Aorta (tissue), 5 donors: ENCODE results near the gene BNC2. TPM values are rescaled to one million over a fixed set of nuclear protein-coding genes. Genes with fewer than 3 reads are reported as not detected.

Source experiments
- ATAC-seq: fragments of 200-7000 bp; cut with Tn5 transposase; one replicate; pipeline ENCODE4 v1.9.1; 2022; ENCODE audit warnings: moderate library complexity; ENCODE audit not compliant: low FRiP score
- DNase-seq, 2 donors: peaks; one replicate each; pipeline ENCODE4 v3.0.0-alpha.2; 2020
- H3K27ac ChIP-seq, 2 donors: one replicate each; pipeline ENCODE4 v1.5.1; 2013; ENCODE audit warnings: low read length in 2 of 2, mild to moderate bottlenecking in 2 of 2, moderate library complexity in 2 of 2, control low read depth in 1 of 2, inconsistent platforms in 1 of 2, low read depth in 1 of 2
- H3K27me3 ChIP-seq, 2 donors: one replicate each; pipeline ENCODE4 v1.6.1; 2013; ENCODE audit warnings: control low read depth in 1 of 2, low read length in 1 of 2, mild to moderate bottlenecking in 1 of 2, moderate library complexity in 1 of 2; ENCODE audit not compliant: insufficient read depth in 2 of 2, control insufficient read depth in 1 of 2
- H3K36me3 ChIP-seq, 2 donors: one replicate each; pipeline ENCODE4 v1.6.1; 2013; ENCODE audit warnings: control low read depth in 1 of 2, low read length in 1 of 2, mild to moderate bottlenecking in 1 of 2; ENCODE audit not compliant: insufficient read depth in 2 of 2, control insufficient read depth in 1 of 2
- H3K4me1 ChIP-seq, 2 donors: one replicate each; pipeline ENCODE4 v1.6.1; 2013; ENCODE audit warnings: low read length in 2 of 2, control low read depth in 1 of 2, mild to moderate bottlenecking in 1 of 2, moderate library complexity in 1 of 2; ENCODE audit not compliant: insufficient read depth in 2 of 2, control insufficient read depth in 1 of 2
- H3K4me3 ChIP-seq, 2 donors: one replicate each; pipeline ENCODE4 v1.5.1; 2013; ENCODE audit warnings: low read length in 2 of 2, control low read depth in 1 of 2, mild to moderate bottlenecking in 1 of 2
- H3K9me3 ChIP-seq: one replicate; pipeline ENCODE4 v1.6.1; 2013; ENCODE audit warnings: mild to moderate bottlenecking, low read length; ENCODE audit not compliant: control insufficient read depth
- WGBS, 2 donors: extraction: QIAGEN DNeasy Blood & Tissue Kit; methylation state at CpG; one replicate each; pipeline ENCODE4 v1.1.7; 2013; 5-methylcytosine and 5-hydroxymethylcytosine counted together
- intact Hi-C, 2 donors: fragments of 100-400 bp; cut with DNase I; formaldehyde crosslinking; loops; one replicate each; pipeline versions ENCODE4 v1.14.2 to v1.15.0; 2022
- polyA plus RNA-seq, 2 donors: library from polyadenylated mRNA; stranded (reverse); fragments of 200-250 nt; gene quantifications; one replicate each; pipeline ENCODE4 v1.2.3, GENCODE V29; 2013
- total RNA-seq, 2 donors: library from RNA; stranded (reverse); fragmentation: NEBNext Ultra II Directional; extraction: Animal tissue kit (Norgen Biotek cat#: 25700); gene quantifications; one replicate each; pipeline ENCODE4 v1.2.1, GENCODE V29; 2021
- donor health status: healthy with polysubstance abuse.
- donor health status: Bipolar disorder and iron deficiency.
- donor health status: DM: no; HTN: no; CAD: no.
- donor health status: DM: no; HTN: no; CAD: no.
- donor health status: DM: yes; HTN: yes; CAD: no.

Gene BNC2
- total and polyA plus RNA-seq, 4 donors = 0.36 to 69.0 (median 11.5) TPM

- Histone ChIP-seq H3K36me3 (no peaks in the 10 kb centered on the region), H3K9me3 (no peaks in the 10 kb centered on the region), H3K4me3 (no peak overlapping the region), H3K27me3 (no peaks in the 10 kb centered on the region), H3K27ac (no peak overlapping the region), H3K4me1 (no peaks in the 10 kb centered on the region)
- DNase-seq = no peak
- WGBS, 2 donors = 61% methylated on average over 4 of the region's 4 CpGs
- no peak for ATAC-seq
- intact Hi-C loops = no loop called here
These were observed 54.5 kb downstream of the BNC2 start for GRCh38 chr9:16816011-16816410.

GRCh38 chr9:16815079-16815478, 55.4 kb downstream of the BNC2 start:
- intact Hi-C loops = no loop called here
- H3K27ac ChIP-seq = no peak overlapping the region
- no peak for DNase-seq
- H3K4me1 ChIP-seq = no peaks in the 10 kb centered on the region
- no peak overlapping the region for H3K4me3 ChIP-seq
- ATAC-seq = no peak
- 80 to 82% methylated on average over 2 of the region's 2 CpGs for WGBS, 2 donors
- no peaks in the 10 kb centered on the region for H3K9me3 ChIP-seq
- H3K36me3 ChIP-seq = no peaks in the 10 kb centered on the region
- H3K27me3 ChIP-seq = no peaks in the 10 kb centered on the region

- no peak overlapping the region for H3K4me3 ChIP-seq
- no peaks in the 10 kb centered on the region for H3K9me3 ChIP-seq
- ATAC-seq = no peak
- H3K27me3 ChIP-seq = no peaks in the 10 kb centered on the region
- intact Hi-C loops = no loop called here
- no peaks in the 10 kb centered on the region for H3K4me1 ChIP-seq
- 90 to 94% methylated on average over 4 of the region's 4 CpGs for WGBS, 2 donors
- H3K36me3 ChIP-seq = no peaks in the 10 kb centered on the region
- no peak for DNase-seq
- no peak overlapping the region for H3K27ac ChIP-seq
These were observed 56.6 kb downstream of the BNC2 start for GRCh38 chr9:16813838-16814237.

- H3K4me1 ChIP-seq = no peaks in the 10 kb centered on the region
- intact Hi-C loops = no loop called here
- ATAC-seq = no peak
These were observed 58.3 kb downstream of the BNC2 start for GRCh38 chr9:16811987-16812685.

DNA sequence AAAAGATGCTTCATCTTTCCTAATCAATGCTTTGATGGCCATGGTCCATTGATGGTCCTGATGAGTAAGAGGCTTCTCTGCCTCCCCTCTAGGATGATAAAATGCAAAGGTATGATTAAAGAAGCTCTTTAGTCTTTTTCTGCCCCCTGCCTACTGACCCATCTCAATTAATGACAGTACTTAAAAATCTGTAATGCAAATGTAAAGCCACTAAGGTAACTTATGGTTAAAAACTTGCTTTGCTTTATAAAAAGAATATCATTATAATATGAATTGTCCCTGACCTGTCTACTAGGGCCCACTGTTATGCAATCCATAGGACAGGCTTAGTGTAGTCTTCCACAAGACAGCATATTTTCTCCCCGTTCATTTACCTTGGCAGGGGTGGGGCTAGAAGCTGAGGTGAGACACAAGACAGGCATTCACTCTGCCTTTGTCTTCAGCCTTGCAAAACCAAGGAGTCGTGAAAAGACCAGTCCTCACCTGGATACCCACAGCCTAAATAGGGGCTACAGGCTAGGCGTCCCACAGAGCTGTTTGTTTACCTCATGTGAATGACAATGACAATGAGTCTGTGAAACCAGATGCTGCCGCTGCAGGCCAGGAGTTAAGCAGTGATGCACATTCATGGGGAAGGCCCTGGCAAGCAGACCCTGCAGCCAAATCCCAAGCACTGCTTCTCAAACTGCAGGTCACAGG, 60.4 kb downstream of the BNC2 start:
- no peak for ATAC-seq
- Histone ChIP-seq H3K27ac (no peak overlapping the region), H3K36me3 (no peaks in the 10 kb centered on the region), H3K4me3 (no peak overlapping the region), H3K27me3 (no peaks in the 10 kb centered on the region), H3K9me3 (no peaks in the 10 kb centered on the region), H3K4me1 (no peaks in the 10 kb centered on the region)
- intact Hi-C loops = no loop called here
- WGBS, 2 donors = 91 to 94% methylated on average over 4 of the region's 4 CpGs
- DNase-seq = no peak

More at GRCh38 chr9:16811987-16812685, 58.3 kb downstream of the BNC2 start:
- H3K27ac ChIP-seq = no peak overlapping the region
- DNase-seq = no peak
- no peaks in the 10 kb centered on the region for H3K27me3 ChIP-seq
- H3K36me3 ChIP-seq = no peaks in the 10 kb centered on the region
- WGBS, 2 donors = 88 to 94% methylated on average over 5 of the region's 5 CpGs
- no peak overlapping the region for H3K4me3 ChIP-seq
- H3K9me3 ChIP-seq = no peaks in the 10 kb centered on the region

GRCh38 chr9:16806674-16807073, 63.8 kb downstream of the BNC2 start:
- DNase-seq = no peak
- Histone ChIP-seq H3K36me3 (no peaks in the 10 kb centered on the region), H3K27me3 (no peaks in the 10 kb centered on the region), H3K9me3 (no peaks in the 10 kb centered on the region), H3K27ac (no peak overlapping the region), H3K4me3 (no peak overlapping the region), H3K4me1 (peaks cover 0 to 5% of the 10 kb centered on the region in 2 donors)
- no peak for ATAC-seq
- intact Hi-C loops = no loop called here

GRCh38 chr9:16803648-16804047, 66.8 kb downstream of the BNC2 start:
- H3K9me3 ChIP-seq = no peaks in the 10 kb centered on the region
- 87 to 91% methylated on average over 8 of the region's 8 CpGs for WGBS, 2 donors
- peaks cover 0 to 5% of the 10 kb centered on the region in 2 donors for H3K4me1 ChIP-seq
- intact Hi-C loops = no loop called here
- ATAC-seq (no peak), DNase-seq (no peak)
- H3K4me3 ChIP-seq = no peak overlapping the region
- no peak overlapping the region for H3K27ac ChIP-seq
- H3K36me3 ChIP-seq = no peaks in the 10 kb centered on the region
- H3K27me3 ChIP-seq = no peaks in the 10 kb centered on the region

DNA sequence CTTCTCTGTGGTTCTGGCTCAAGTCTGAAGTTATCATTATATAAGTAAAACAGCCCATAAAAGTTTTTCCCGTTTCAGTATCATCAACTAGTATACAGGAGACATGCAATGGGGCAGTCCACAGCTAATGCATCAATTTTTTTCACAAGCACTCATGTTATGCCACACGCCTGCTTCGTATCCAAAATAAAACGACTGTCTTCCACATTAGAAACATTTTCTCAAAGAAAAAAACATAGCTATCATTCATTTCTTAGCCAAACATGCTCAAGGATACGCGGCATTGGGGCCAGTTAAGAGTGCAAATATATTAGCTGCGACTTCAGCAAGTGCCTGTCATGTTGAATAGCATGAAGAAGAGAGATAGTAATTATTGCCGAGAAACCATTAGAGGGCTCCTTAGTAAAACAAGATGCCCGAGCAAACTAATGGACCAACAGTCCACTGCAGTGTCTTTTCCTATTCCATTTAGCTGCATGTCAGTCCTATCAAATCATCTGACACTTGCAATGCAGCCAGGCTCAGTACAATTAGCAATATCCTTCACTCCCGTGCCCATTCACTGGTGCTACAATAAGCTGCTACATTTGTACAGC, 68.5 kb downstream of the BNC2 start:
- no peak overlapping the region for H3K4me3 ChIP-seq
- no peaks in the 10 kb centered on the region for H3K27me3 ChIP-seq
- intact Hi-C loops = no loop called here
- no peak for DNase-seq
- H3K4me1 ChIP-seq = peaks cover 0 to 5% of the 10 kb centered on the region in 2 donors
- 30 to 53% methylated on average over 10 of the region's 10 CpGs for WGBS, 2 donors
- H3K36me3 ChIP-seq = no peaks in the 10 kb centered on the region
- H3K9me3 ChIP-seq = no peaks in the 10 kb centered on the region
- H3K27ac ChIP-seq = no peak overlapping the region
- ATAC-seq = no peak
